ENCODE data around the gene CFD. TPM values are rescaled to one million over a fixed set of nuclear protein-coding genes. Genes with fewer than 3 reads are reported as not detected.
"Not testable (repeated sequence)": the region's sequence is repeated elsewhere in the genome, so short reads cannot be mapped to it uniquely, and the experiment has no call there.

CFD gene
- total RNA-seq, 1 donor from 2014 or later: 162 TPM

DNA sequence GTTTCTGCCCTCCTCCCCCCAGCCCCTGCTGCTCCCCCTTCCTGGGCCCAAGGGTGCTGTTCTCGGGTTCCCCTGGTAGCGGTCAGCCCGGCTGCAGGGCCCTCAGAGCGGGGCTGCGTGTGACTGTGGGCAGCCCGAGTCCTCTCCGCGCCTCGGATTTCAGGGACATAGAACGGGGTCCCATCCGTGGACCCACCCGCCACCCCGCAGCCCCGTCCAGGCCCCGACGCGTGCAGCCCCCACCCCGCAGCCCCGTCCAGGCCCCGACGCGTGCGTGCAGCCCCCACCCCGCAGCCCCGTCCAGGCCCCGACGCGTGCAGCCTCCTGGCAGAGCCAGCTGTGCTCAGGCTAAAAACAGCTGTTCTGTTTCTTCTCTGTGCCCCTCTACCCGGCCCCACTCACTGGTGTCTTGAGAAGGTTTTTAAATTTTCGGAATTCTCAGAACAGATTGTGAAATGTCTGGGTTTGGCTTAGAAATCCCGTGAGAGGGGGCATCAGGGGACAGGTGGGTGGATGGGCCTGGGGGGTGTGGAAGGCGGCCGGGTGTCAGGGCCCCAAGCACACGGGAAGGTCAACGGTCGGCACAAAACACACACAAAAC is 24.2 kb upstream of the CFD start:
- Mint-ChIP-seq H3K27me3 (ENCODE audit: unreplicated experiment) (no peaks in the 10 kb centered on the region), H3K9me3 (ENCODE audit: unreplicated experiment) (no peaks in the 10 kb centered on the region), H3K27ac (ENCODE audit: unreplicated experiment) (no peak overlapping the region), H3K4me3 (ENCODE audit: unreplicated experiment) (no peak overlapping the region), H3K4me1 (ENCODE audit: unreplicated experiment) (peaks cover 9% of the 10 kb centered on the region), H3K36me3 (ENCODE audit: unreplicated experiment) (no peaks in the 10 kb centered on the region)
- TF ChIP-seq, protein P1, sequence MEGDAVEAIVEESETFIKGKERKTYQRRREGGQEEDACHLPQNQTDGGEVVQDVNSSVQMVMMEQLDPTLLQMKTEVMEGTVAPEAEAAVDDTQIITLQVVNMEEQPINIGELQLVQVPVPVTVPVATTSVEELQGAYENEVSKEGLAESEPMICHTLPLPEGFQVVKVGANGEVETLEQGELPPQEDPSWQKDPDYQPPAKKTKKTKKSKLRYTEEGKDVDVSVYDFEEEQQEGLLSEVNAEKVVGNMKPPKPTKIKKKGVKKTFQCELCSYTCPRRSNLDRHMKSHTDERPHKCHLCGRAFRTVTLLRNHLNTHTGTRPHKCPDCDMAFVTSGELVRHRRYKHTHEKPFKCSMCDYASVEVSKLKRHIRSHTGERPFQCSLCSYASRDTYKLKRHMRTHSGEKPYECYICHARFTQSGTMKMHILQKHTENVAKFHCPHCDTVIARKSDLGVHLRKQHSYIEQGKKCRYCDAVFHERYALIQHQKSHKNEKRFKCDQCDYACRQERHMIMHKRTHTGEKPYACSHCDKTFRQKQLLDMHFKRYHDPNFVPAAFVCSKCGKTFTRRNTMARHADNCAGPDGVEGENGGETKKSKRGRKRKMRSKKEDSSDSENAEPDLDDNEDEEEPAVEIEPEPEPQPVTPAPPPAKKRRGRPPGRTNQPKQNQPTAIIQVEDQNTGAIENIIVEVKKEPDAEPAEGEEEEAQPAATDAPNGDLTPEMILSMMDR (IDR thresholded peaks at IDR 0.05): no peak
- no peak for DNase-seq (ENCODE audit: extremely low spot score, unreplicated experiment)

DNA sequence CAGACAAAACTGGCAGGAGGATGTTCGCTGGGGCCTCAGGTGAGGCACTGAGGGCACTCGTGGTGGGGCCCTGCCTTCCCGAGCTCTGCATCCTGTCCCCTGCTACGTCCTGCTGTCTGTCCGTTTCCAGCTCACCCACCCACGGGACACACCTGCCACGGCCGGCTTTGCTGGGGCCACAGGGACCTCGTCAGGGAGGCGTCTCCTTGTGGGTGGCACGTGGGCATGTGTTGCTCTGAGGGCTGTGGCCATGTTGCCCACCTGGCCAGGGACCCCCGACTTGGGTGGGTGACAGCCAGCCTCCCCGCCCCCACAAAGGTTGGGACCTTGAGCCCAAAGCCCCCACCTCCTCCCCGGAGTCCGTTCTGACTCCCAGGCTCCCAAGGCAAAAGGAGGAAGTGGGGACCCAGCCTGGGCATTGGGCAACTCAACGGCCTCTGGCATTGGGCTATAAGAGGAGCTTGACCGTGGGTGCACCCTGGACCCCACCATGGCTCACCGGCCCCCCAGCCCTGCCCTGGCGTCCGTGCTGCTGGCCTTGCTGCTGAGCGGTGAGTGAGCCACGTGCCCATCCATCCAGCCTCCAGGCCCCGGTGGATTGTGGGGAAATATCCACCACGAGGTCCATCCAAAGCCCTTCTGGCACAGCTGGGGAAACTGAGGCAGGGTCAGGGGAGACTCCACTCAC is 18.8 kb upstream of the CFD start, which contains the start of gene PRTN3:
Gene PRTN3 (plus strand): TSS at position 481 of the 688 bp plus-strand sequence. CDS start 10 bp downstream, at position 491.
- Mint-ChIP-seq H3K27ac (ENCODE audit: unreplicated experiment) (no peak within 1 kb of the TSS), H3K27me3 (ENCODE audit: unreplicated experiment) (peaks cover 3% of the 10 kb centered on the region), H3K36me3 (ENCODE audit: unreplicated experiment) (no peaks in the 10 kb centered on the region), H3K9me3 (ENCODE audit: unreplicated experiment) (no peaks in the 10 kb centered on the region), H3K4me1 (ENCODE audit: unreplicated experiment) (peaks cover 14% of the 10 kb centered on the region), H3K4me3 (ENCODE audit: unreplicated experiment) (no peak within 1 kb of the TSS)
- DNase-seq (ENCODE audit: extremely low spot score, unreplicated experiment): no peak
- TF ChIP-seq, protein P1 (IDR thresholded peaks at IDR 0.05): no peak

DNA sequence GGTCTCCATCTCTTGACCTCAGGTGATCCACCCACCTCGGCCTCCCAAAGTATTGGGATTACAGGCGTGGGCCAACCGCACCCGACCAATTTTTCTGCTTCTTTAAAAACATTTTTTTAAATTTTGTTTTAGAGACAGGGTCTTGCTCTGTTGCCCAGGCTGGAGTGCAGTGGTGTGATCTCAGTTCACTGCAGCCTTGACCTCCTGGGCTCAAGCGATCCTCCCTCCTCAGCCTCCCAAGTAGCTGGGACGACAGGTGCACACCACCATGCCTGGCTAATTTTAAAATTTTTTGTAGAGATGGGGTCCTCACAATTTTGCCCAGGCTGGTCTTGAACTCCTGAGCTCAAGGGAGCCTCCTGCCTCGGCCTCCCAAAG is 16.7 kb upstream of the CFD start:
- not testable (repeated sequence) for H3K27me3 Mint-ChIP-seq (ENCODE audit: unreplicated experiment); H3K9me3 Mint-ChIP-seq (ENCODE audit: unreplicated experiment); H3K36me3 Mint-ChIP-seq (ENCODE audit: unreplicated experiment); H3K4me3 Mint-ChIP-seq (ENCODE audit: unreplicated experiment); H3K27ac Mint-ChIP-seq (ENCODE audit: unreplicated experiment); DNase-seq (ENCODE audit: extremely low spot score, unreplicated experiment)
- H3K4me1 Mint-ChIP-seq (ENCODE audit: unreplicated experiment): peaks cover 20% of the 10 kb centered on the region

DNA sequence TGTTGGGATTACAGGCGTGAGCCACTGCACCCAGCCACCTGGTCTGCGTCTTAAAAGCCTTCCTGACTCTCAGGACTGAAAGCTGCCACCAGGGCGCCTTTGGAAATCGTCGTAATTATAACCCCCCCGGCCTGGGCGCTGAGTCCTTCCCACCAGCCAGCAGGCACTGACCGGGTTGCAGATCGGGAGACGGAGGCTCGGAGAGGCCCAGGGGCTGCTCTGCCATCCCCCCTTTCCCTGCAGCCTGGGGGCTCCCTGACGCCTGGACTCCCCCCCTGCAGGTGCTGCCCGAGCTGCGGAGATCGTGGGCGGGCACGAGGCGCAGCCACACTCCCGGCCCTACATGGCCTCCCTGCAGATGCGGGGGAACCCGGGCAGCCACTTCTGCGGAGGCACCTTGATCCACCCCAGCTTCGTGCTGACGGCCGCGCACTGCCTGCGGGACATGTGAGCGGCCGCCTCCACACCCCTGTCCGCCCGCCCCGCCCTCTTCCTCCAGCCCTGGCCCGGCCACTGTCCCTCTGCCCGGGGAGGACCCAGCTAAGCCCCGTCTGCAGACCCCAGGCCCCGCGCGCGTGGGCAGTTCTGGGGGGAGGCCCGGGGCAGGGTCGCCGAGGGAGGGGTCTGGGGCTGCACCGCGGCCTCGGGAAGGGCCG is 16.2 kb upstream of the CFD start:
- Mint-ChIP-seq H3K4me1 (ENCODE audit: unreplicated experiment) (peaks cover 20% of the 10 kb centered on the region), H3K4me3 (ENCODE audit: unreplicated experiment) (no peak overlapping the region), H3K9me3 (ENCODE audit: unreplicated experiment) (no peaks in the 10 kb centered on the region), H3K36me3 (ENCODE audit: unreplicated experiment) (no peaks in the 10 kb centered on the region), H3K27me3 (ENCODE audit: unreplicated experiment) (peaks cover 3% of the 10 kb centered on the region), H3K27ac (ENCODE audit: unreplicated experiment) (no peak overlapping the region)
- TF ChIP-seq, protein P1 (IDR thresholded peaks at IDR 0.05): no peak
- peak; percentile 83 for DNase-seq (ENCODE audit: extremely low spot score, unreplicated experiment)

DNA sequence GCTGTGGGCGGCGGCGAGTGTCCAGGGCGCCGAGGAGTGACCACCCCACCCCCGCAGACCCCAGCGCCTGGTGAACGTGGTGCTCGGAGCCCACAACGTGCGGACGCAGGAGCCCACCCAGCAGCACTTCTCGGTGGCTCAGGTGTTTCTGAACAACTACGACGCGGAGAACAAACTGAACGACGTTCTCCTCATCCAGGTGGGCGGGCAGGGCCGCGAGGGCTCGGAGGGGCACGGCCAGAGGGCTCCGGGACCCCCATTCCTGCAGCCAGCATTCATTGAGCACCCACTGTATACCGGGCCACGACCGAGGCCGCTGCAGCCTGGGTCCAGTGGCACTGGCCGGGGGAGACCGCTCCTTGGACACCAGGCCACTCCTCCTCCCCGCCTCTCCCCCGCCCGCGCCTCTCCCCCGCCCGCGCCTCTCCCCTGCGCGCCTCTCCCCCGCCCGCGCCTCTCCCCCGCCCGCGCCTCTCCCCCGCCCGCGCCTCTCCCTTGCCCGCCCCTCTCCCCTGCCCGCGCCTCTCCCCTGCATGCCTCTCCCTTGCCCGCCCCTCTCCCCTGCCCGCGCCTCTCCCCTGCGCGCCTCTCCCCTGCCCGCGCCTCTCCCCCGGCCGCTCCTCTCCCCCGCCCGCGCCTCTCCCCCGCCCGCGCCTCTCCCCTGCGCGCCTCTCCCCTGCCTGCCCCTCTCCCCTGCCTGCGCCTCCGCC is 15.5 kb upstream of the CFD start:
- TF ChIP-seq, protein P1 (IDR thresholded peaks at IDR 0.05): no peak
- Mint-ChIP-seq H3K27me3 (ENCODE audit: unreplicated experiment) (peaks cover 3% of the 10 kb centered on the region), H3K27ac (ENCODE audit: unreplicated experiment) (no peak overlapping the region), H3K9me3 (ENCODE audit: unreplicated experiment) (no peaks in the 10 kb centered on the region), H3K36me3 (ENCODE audit: unreplicated experiment) (no peaks in the 10 kb centered on the region), H3K4me3 (ENCODE audit: unreplicated experiment) (no peak overlapping the region), H3K4me1 (ENCODE audit: unreplicated experiment) (peaks cover 21% of the 10 kb centered on the region)
- no peak for DNase-seq (ENCODE audit: extremely low spot score, unreplicated experiment)

Data from osteocyte (in vitro differentiated cells).